NCI-H526 treated with DMSO at 0.1 percent for 48 hours (cell line): Measurements from ENCODE around the gene TFDP1.
"Not testable (repeated sequence)": the region's sequence is repeated elsewhere in the genome, so short reads cannot be mapped to it uniquely, and the experiment has no call there.

ENCODE experiments used
- DNase-seq: peaks from one replicate; lab custom pipeline; 2025; lab: John Stamatoyannopoulos, UW

Gene TFDP1

DNA sequence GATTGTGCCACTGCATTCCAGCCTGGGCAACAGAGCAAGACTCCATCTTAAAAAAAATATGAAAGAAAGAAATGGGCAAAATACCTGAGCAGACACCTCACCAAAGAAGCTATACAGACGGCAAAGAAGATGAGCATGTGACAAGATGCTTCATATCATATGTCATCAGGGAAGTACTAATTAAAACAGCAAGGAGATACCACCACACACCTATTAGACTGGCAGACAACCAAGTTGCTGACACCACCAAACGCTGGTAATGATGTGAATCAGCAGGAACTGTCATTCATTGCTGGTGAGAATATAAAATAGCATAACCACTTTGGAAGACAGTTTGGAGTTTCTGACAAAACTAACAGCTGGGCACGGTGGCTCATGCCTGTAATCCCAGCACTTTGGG lies 11.5 kb upstream of the TFDP1 start:
- DNase-seq, result no peak

DNA sequence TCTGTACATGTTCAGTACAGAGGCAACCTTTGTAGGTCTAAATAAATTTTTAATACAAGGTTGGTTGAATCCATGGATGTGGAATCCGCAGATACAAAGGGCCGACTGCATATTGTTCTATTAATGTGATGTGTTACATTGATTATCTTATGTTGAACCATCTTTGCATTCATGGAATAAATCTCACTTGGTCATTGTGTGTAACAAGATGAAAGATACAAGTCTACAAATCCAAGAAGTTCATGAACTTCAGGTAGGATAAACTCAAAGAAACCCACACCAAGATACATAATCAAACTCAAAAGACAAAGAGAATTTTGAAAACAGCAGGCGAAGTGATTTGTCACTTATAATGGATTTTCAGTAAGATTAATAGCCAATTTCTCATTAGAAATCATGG lies 8.0 kb upstream of the TFDP1 start:
- no peak for DNase-seq

DNA sequence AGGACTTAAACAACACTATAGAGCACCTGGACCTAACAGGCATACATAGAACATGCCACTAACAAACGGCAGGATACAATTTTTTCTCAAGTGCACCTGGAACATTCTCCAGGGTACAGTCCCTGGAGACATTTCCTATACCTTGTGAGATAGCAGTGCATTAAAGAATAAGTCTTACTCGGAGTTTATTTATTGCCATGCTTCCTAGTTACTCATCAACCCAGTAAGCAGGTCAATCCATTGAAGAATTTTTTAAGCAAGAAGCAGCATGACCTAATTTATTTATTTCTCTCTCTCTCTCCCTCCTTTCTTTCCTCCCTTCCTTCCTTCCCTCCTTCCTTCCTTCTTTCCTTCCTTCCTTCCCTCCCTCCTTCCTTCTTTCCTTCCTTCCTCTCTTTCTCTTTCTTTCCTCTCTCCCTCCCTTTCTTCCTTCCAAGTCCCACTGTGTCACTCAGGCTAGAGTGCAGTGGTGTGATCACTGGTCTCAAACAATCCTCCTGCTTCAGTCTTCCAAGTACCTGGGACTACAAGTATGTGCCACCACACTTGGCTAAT lies 6.6 kb upstream of the TFDP1 start:
- DNase-seq, result no peak

- DNase-seq, result no peak
Measured at GRCh38 chr13:113579686-113580085, 4.9 kb upstream of the TFDP1 start.

GRCh38 chr13:113581871-113582270 lies 2.7 kb upstream of the TFDP1 start:
- DNase-seq, result no peak

DNA sequence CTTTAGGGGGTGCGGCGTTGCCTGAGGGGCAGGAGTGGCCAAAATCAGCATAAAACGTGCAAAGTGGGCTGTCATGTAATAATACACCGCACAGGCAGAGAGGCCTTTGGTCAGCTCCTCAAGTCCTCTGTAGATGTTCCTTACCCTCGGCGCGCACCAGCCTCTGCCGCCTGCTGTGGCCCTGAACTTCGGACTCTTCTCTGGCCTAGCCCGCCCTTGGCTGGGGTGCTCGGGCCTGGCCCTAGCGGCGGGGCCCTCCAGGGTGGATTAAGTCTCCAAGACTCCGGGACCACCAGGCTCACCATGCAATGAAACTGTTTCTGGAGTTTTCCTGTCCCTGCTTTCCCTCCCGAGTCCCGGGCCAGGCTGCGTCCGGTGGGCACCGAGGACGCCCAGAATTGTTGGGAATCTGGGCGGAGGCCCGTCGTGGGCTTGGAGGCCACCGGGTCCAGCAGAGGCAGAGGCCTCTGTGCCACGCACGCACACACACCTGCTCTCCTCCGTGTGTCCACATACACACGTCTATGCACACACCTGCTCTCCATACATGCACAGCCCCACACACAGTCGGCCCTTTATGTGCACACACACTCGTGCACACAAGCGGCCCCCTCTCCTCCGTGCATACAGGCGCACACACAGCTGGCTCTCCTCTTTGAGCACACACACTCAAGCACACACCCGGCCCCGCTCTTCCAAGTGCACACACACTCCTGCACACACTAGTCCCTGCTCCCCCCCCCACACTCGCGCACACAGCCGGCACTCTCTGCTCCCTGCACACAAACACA lies 1.5 kb upstream of the TFDP1 start:
- no peak for DNase-seq

GRCh38 chr13:113584870-113585671 lies 518 bp downstream of the TFDP1 start:
- DNase-seq, result no peak

GRCh38 chr13:113585896-113586295 lies 1.3 kb downstream of the TFDP1 start:
- no peak for DNase-seq

DNA sequence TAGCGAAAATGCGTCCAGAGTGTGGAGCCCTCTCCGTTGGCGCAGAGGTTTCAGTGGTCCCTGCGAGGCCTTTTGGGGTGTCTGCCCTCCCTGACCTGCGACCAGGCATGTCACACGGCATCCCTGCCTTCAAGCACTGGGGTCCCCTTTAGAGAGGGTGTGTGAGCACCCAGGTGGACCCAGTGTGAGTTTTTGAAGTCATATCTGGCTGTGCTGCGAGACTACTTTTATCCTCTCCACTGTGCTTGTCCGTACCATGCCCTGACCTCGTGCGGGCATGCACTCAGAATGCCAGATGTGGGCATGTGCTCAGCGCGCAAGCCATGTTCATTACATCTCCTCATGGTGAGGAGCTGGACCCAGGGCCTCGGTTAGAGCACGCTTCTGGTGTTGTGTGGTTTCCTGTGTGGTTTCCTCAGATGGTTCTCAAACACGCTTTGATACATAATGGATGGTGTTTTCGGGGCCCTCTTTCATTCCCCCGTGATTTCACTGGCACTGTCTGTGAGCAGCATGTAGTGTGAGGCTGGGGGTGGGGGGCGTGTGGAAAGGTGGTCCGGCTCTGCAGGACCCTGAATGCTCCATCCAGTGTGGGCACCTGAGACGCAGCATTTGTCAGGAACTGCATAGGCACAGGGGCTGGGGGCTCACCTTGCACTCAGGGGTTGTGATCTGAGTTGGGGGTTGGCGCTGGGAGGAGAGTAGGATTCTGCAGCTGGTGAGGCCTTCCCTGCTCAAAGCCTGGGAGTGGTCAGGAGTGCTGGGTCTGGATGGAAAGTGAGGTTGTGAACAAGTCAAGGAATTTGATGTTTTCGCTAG lies 2.3 kb downstream of the TFDP1 start:
- no peak for DNase-seq

- DNase-seq, result no peak
Measured at GRCh38 chr13:113588394-113589111, 4.0 kb downstream of the TFDP1 start.

GRCh38 chr13:113589251-113589960 lies 4.9 kb downstream of the TFDP1 start:
- DNase-seq, result no peak

DNA sequence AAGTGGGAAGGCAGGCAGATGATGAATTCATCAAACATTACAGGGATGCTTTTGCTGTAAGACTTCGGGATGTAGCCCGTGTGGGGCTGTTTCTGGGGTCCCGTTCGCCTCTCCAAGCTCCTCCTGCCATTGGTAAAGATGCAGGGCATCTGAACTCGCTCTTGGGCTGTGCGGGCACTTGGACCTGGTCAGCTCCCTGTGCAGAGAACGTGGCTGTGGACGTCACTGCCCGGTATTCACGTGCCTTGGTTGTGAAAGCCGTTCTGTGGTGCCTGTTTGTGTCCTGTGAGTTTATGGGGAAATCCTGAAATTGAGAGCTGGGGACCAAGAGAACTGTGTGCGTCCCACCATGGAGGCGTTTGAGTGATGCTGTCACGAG lies 5.4 kb downstream of the TFDP1 start:
- DNase-seq, result no peak

DNA sequence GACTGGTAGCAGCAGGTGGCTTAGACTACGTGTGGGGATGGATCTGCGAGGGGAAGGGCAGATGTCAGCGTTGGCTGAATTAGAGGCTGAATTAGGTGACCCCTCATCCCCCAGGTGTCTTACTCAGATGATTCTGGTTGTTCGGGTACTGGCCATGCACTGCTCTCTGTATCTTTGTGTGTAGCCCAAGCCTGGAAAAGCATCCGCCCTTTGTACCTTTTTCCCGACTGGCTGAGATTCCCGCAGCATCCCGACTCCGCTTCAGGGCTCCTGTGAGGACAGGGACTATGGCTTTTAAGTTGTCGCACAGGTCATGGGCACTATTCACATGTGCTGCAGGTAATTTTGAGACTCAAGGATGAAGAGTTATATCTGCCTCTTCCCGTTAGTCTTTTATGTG lies 7.2 kb downstream of the TFDP1 start:
- no peak for DNase-seq

- no peak for DNase-seq
Measured at GRCh38 chr13:113592571-113592970, 8.0 kb downstream of the TFDP1 start.

DNA sequence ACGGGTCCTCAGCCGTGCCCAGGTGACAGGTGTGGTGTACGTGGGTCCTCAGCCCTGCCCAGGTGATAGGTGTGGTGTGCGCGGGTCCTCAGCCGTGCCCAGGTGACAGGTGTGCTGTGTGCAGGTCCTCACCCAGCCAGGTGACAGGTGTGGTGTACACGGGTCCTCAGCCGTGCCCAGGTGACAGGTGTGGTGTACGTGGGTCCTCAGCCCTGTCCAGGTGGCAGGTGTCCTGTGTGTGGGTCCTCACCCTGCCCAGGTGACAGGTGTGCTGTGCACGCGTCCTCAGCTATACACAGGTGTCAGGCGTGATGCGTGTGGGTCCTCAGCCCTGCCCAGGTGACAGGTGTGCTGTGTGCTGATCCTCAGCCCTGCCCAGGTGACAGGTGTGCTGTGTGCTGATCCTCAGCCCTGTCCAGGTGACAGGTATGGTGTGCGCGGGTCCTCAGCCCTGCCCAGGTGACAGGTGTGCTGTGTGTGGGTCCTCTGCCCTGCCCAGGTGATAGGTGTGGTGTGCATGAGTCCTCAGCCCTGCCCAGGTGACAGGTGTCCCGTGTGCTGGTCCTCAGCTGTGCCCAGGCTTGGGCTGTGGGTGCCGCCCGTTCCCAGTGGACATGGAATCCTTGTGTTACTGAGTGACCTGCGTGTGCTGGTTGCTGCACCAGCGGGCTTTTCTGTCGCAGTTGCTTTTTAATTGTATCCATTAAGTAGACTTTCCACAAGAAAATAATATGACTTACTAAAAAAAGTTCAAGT lies 9.7 kb downstream of the TFDP1 start:
- DNase-seq, result not testable (repeated sequence)

DNA sequence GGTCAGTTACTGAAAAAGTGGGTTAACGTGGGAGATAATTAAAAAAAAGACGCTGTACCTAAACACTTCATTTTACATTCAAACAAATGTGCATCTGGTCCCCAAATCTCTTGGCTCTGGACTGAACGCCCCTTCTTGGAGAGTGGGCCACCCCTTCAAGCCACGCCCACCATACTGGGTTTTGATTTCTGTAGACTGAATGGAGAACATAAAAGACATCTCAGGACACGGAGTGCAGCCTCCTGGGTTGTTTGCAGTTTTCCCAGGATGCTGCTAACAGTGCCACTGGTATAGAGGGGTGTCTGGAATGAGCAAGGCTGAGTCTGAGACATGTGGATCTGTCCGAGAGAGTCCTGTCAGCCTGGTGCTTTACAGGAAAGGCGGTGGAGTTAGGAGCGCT lies 10.6 kb downstream of the TFDP1 start:
- DNase-seq, result no peak

- no peak for DNase-seq
Measured at GRCh38 chr13:113596321-113597200, 12.0 kb downstream of the TFDP1 start.

GRCh38 chr13:113597391-113598080 lies 13.0 kb downstream of the TFDP1 start:
- no peak for DNase-seq

DNA sequence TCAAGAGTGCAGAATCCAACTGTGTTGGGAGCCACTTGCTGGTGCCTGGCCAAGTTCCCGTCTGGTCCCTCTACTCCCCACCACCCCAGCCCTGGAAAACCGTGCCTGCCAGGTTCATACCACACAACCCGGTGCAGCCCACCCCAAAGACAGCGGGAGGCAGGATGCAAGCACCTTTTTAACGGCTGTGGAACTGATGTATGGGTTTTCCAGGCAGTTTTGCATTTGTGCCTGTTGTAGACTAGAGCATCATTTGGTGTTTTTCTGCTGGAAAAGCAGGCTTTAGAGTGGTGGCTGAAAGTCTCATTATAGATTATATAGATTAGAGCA lies 13.5 kb downstream of the TFDP1 start:
- no peak for DNase-seq
